ENCODE results near the gene RNU6-1. TPM values are rescaled to one million over a fixed set of nuclear protein-coding genes. Genes with fewer than 3 reads are reported as not detected.

Gene RNU6-1
- not detected in 2 replicates for total RNA-seq

GRCh38 chr15:67839929-67840748 lies at the start of gene RNU6-1:
TSS of gene RNU6-1 (minus strand) at chr15:67840045.

GRCh38 chr15:67824976-67825880 lies 14.6 kb downstream of the RNU6-1 start, which contains the start of gene SKOR1:
TSS of gene SKOR1 (plus strand) at chr15:67825509. CDS start at chr15:67825603, 94 bp downstream.

Other genes starting within 250 kb of the RNU6-1 start
- gene SKOR1, start 14.5 kb downstream of the RNU6-1 start, total RNA-seq = 0.16 and 0.17 TPM in 2 replicates
- gene PIAS1, start 214.3 kb upstream of the RNU6-1 start, total RNA-seq = 2.9 and 5.2 TPM in 2 replicates